HEK293 (cell line): Measurements from ENCODE around the gene PLEKHA8.

ENCODE experiments used
- REPIN1 ChIP-seq: fragments of 450-650 bp; formaldehyde crosslinking; IDR thresholded peaks from 2 replicates; pipeline ENCODE4 v1.5.1; 2017; ENCODE audit warnings: missing biosample characterization, missing genetic modification characterization, low read depth
- ZBTB17 ChIP-seq: fragments of 450-650 bp; formaldehyde crosslinking; IDR thresholded peaks from 2 replicates; pipeline ENCODE4 v1.5.1; 2016; ENCODE audit warnings: missing biosample characterization, missing genetic modification characterization
- ZBTB48 ChIP-seq: fragments of 450-650 bp; formaldehyde crosslinking; IDR thresholded peaks from 2 replicates; pipeline ENCODE4 v1.5.1; 2016; ENCODE audit warnings: missing biosample characterization, missing genetic modification characterization
- ZEB2 ChIP-seq: fragments of 450-650 bp; formaldehyde crosslinking; IDR thresholded peaks from 2 replicates; pipeline ENCODE4 v1.5.1; 2016; ENCODE audit warnings: missing biosample characterization, missing genetic modification characterization
- ZIC2 ChIP-seq: fragments of 450-650 bp; formaldehyde crosslinking; IDR thresholded peaks from 2 replicates; pipeline ENCODE4 v1.5.1; 2016; ENCODE audit warnings: missing biosample characterization, missing genetic modification characterization
- ZNF133 ChIP-seq: fragments of 450-650 bp; formaldehyde crosslinking; IDR thresholded peaks from 2 replicates; pipeline ENCODE4 v1.5.1; 2016; ENCODE audit warnings: missing biosample characterization, missing genetic modification characterization
- ZNF146 ChIP-seq: fragments of 450-650 bp; formaldehyde crosslinking; IDR thresholded peaks from 2 replicates; pipeline ENCODE4 v1.5.1; 2016; ENCODE audit warnings: missing biosample characterization, missing genetic modification characterization
- ZNF2 ChIP-seq: fragments of 450-650 bp; formaldehyde crosslinking; IDR thresholded peaks from 2 replicates; pipeline ENCODE4 v1.5.1; 2016; ENCODE audit warnings: missing biosample characterization, missing genetic modification characterization
- ZNF202 ChIP-seq: fragments of 450-650 bp; formaldehyde crosslinking; IDR thresholded peaks from 2 replicates; pipeline ENCODE4 v1.5.1; 2016; ENCODE audit warnings: missing biosample characterization, missing genetic modification characterization, borderline replicate concordance
- ZNF211 ChIP-seq: fragments of 450-650 bp; formaldehyde crosslinking; IDR thresholded peaks from 2 replicates; pipeline ENCODE4 v1.5.1; 2016; ENCODE audit warnings: low read depth, missing biosample characterization, missing genetic modification characterization
- ZNF24 ChIP-seq: fragments of 450-650 bp; formaldehyde crosslinking; IDR thresholded peaks from 2 replicates; pipeline ENCODE4 v1.5.1; 2016; ENCODE audit warnings: missing biosample characterization, missing genetic modification characterization
- ZNF266 ChIP-seq: fragments of 450-650 bp; formaldehyde crosslinking; IDR thresholded peaks from 2 replicates; pipeline ENCODE4 v1.5.1; 2016; ENCODE audit warnings: missing biosample characterization, missing genetic modification characterization, low read depth
- ZNF354C ChIP-seq: fragments of 450-650 bp; formaldehyde crosslinking; IDR thresholded peaks from 2 replicates; pipeline ENCODE4 v1.5.1; 2016; ENCODE audit warnings: missing biosample characterization, missing genetic modification characterization, low read depth, borderline replicate concordance
- ZNF366 ChIP-seq: fragments of 450-650 bp; formaldehyde crosslinking; conservative IDR thresholded peaks from 2 replicates; pipeline ENCODE4 v1.5.1; 2016; ENCODE audit warnings: missing biosample characterization, missing genetic modification characterization
- ZNF48 ChIP-seq: fragments of 450-650 bp; formaldehyde crosslinking; IDR thresholded peaks from 2 replicates; pipeline ENCODE4 v1.5.1; 2016; ENCODE audit warnings: missing biosample characterization, missing genetic modification characterization
- ZNF521 ChIP-seq: fragments of 450-650 bp; formaldehyde crosslinking; IDR thresholded peaks from 2 replicates; pipeline ENCODE4 v1.5.1; 2017; ENCODE audit warnings: missing biosample characterization, mild to moderate bottlenecking, missing genetic modification characterization
- ZNF560 ChIP-seq: fragments of 450-650 bp; formaldehyde crosslinking; IDR thresholded peaks from 2 replicates; pipeline ENCODE4 v1.5.1; 2017; ENCODE audit warnings: missing biosample characterization, missing genetic modification characterization, borderline replicate concordance
- ZNF585B ChIP-seq: fragments of 450-650 bp; formaldehyde crosslinking; IDR thresholded peaks from 2 replicates; pipeline ENCODE4 v1.5.1; 2016; ENCODE audit warnings: missing biosample characterization, missing genetic modification characterization
- ZNF596 ChIP-seq: fragments of 450-650 bp; IDR thresholded peaks from 2 replicates; pipeline ENCODE4 v1.5.0; 2018; ENCODE audit warnings: missing biosample characterization, mild to moderate bottlenecking, missing genetic modification characterization, moderate library complexity
- TF ChIP-seq, protein P1 (sequence below): fragments of 450-650 bp; formaldehyde crosslinking; IDR thresholded peaks from 2 replicates; pipeline ENCODE4 v1.5.1; 2016; ENCODE audit warnings: missing biosample characterization, missing genetic modification characterization, borderline replicate concordance
- TF ChIP-seq, protein P2 (sequence below): fragments of 450-650 bp; formaldehyde crosslinking; IDR thresholded peaks from 2 replicates; pipeline ENCODE4 v1.5.1; 2016; ENCODE audit warnings: missing biosample characterization, missing genetic modification characterization
- TF ChIP-seq, protein P3 (sequence below): fragments of 450-650 bp; formaldehyde crosslinking; IDR thresholded peaks from 2 replicates; pipeline ENCODE4 v1.5.1; 2016; ENCODE audit warnings: missing biosample characterization, missing genetic modification characterization
- TF ChIP-seq, protein P4 (sequence below): fragments of 450-650 bp; formaldehyde crosslinking; IDR thresholded peaks from 2 replicates; pipeline ENCODE4 v1.5.1; 2016; ENCODE audit warnings: missing biosample characterization, missing genetic modification characterization, low read depth
- TF ChIP-seq, protein P5 (sequence below): fragments of 450-650 bp; formaldehyde crosslinking; IDR thresholded peaks from 2 replicates; pipeline ENCODE4 v1.5.0; 2017; ENCODE audit warnings: missing biosample characterization, missing genetic modification characterization, borderline replicate concordance
- TF ChIP-seq, protein P6 (sequence below): fragments of 450-650 bp; formaldehyde crosslinking; IDR thresholded peaks from 2 replicates; pipeline ENCODE4 v1.5.1; 2016; ENCODE audit warnings: missing biosample characterization, missing genetic modification characterization

The PLEKHA8 gene

DNA sequence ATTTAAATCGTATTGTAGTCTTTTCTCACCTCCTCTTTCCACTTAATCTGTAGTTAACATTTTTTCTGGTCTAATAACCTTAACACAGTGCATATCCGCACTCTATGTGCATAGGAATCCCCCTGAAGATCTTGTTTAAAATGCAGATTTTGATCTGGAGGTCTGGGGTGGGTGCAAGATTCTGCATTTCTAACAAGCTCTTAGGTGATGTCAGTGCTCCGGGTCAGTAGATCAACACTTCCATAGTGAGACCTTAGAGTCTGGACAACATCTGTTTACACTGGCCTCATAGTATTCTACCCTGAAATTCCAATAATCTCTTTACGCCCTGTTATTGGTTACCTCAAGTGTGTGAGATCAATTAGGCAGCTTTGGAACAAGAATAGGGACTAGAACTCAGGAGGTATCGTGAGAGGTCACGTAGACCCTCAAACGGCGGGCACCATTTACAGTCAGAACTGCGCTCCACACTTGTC lies 434 bp upstream of the PLEKHA8 start (continued):
- TF ChIP-seq ZBTB48 (tag by site-specific recombination) (peak; percentile 33; the same call in 1 of the 2 replicates), REPIN1 (tag by site-specific recombination) (no peak), ZIC2 (tag by site-specific recombination) (no peak), ZNF2 (0 out of 2 replicates have a peak, but pooled peaks have one; percentile 24), ZNF266 (tag by site-specific recombination) (no peak), ZBTB17 (tag by site-specific recombination) (peak; percentile 78), ZEB2 (tag by site-specific recombination) (peak; percentile 48; the same call in 1 of the 2 replicates), ZNF521 (no peak), ZNF211 (no peak), ZNF354C (tag by site-specific recombination) (no peak), ZNF146 (tag by site-specific recombination) (peak; percentile 13; the same call in 1 of the 2 replicates), ZNF596 (no peak), ZNF560 (tag by site-specific recombination) (no peak), ZNF202 (tag by site-specific recombination) (no peak), ZNF24 (tag by site-specific recombination) (no peak), ZNF585B (tag by site-specific recombination) (no peak), ZNF48 (tag by site-specific recombination) (no peak), ZNF133 (tag by site-specific recombination) (no peak), ZNF366 (tag by site-specific recombination) (no peak)
- TF ChIP-seq, protein P1, sequence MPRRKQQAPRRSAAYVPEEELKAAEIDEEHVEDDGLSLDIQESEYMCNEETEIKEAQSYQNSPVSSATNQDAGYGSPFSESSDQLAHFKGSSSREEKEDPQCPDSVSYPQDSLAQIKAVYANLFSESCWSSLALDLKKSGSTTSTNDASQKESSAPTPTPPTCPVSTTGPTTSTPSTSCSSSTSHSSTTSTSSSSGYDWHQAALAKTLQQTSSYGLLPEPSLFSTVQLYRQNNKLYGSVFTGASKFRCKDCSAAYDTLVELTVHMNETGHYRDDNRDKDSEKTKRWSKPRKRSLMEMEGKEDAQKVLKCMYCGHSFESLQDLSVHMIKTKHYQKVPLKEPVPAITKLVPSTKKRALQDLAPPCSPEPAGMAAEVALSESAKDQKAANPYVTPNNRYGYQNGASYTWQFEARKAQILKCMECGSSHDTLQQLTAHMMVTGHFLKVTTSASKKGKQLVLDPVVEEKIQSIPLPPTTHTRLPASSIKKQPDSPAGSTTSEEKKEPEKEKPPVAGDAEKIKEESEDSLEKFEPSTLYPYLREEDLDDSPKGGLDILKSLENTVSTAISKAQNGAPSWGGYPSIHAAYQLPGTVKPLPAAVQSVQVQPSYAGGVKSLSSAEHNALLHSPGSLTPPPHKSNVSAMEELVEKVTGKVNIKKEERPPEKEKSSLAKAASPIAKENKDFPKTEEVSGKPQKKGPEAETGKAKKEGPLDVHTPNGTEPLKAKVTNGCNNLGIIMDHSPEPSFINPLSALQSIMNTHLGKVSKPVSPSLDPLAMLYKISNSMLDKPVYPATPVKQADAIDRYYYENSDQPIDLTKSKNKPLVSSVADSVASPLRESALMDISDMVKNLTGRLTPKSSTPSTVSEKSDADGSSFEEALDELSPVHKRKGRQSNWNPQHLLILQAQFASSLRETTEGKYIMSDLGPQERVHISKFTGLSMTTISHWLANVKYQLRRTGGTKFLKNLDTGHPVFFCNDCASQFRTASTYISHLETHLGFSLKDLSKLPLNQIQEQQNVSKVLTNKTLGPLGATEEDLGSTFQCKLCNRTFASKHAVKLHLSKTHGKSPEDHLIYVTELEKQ (tag by site-specific recombination) = no peak
- TF ChIP-seq, protein P2, sequence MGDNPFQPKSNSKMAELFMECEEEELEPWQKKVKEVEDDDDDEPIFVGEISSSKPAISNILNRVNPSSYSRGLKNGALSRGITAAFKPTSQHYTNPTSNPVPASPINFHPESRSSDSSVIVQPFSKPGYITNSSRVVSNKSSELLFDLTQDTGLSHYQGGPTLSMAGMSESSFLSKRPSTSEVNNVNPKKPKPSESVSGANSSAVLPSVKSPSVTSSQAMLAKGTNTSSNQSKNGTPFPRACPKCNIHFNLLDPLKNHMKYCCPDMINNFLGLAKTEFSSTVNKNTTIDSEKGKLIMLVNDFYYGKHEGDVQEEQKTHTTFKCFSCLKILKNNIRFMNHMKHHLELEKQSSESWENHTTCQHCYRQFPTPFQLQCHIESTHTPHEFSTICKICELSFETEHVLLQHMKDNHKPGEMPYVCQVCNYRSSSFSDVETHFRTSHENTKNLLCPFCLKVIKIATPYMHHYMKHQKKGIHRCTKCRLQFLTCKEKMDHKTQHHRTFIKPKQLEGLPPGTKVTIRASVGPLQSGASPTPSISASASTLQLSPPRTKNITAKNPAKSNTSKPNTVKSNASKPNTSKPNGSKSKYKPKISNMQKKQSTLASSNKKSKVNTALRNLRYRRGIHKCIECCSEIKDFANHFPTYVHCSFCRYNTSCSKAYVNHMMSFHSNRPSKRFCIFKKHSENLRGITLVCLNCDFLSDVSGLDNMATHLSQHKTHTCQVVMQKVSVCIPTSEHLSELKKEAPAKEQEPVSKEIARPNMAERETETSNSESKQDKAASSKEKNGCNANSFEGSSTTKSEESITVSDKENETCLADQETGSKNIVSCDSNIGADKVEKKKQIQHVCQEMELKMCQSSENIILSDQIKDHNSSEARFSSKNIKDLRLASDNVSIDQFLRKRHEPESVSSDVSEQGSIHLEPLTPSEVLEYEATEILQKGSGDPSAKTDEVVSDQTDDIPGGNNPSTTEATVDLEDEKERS = no peak
- TF ChIP-seq, protein P3, sequence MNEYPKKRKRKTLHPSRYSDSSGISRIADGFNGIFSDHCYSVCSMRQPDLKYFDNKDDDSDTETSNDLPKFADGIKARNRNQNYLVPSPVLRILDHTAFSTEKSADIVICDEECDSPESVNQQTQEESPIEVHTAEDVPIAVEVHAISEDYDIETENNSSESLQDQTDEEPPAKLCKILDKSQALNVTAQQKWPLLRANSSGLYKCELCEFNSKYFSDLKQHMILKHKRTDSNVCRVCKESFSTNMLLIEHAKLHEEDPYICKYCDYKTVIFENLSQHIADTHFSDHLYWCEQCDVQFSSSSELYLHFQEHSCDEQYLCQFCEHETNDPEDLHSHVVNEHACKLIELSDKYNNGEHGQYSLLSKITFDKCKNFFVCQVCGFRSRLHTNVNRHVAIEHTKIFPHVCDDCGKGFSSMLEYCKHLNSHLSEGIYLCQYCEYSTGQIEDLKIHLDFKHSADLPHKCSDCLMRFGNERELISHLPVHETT (tag by site-specific recombination) = peak; percentile 23; the same call in 1 of the 2 replicates
- TF ChIP-seq, protein P4, sequence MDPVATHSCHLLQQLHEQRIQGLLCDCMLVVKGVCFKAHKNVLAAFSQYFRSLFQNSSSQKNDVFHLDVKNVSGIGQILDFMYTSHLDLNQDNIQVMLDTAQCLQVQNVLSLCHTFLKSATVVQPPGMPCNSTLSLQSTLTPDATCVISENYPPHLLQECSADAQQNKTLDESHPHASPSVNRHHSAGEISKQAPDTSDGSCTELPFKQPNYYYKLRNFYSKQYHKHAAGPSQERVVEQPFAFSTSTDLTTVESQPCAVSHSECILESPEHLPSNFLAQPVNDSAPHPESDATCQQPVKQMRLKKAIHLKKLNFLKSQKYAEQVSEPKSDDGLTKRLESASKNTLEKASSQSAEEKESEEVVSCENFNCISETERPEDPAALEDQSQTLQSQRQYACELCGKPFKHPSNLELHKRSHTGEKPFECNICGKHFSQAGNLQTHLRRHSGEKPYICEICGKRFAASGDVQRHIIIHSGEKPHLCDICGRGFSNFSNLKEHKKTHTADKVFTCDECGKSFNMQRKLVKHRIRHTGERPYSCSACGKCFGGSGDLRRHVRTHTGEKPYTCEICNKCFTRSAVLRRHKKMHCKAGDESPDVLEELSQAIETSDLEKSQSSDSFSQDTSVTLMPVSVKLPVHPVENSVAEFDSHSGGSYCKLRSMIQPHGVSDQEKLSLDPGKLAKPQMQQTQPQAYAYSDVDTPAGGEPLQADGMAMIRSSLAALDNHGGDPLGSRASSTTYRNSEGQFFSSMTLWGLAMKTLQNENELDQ (tag by site-specific recombination) = no peak
- TF ChIP-seq, protein P5, sequence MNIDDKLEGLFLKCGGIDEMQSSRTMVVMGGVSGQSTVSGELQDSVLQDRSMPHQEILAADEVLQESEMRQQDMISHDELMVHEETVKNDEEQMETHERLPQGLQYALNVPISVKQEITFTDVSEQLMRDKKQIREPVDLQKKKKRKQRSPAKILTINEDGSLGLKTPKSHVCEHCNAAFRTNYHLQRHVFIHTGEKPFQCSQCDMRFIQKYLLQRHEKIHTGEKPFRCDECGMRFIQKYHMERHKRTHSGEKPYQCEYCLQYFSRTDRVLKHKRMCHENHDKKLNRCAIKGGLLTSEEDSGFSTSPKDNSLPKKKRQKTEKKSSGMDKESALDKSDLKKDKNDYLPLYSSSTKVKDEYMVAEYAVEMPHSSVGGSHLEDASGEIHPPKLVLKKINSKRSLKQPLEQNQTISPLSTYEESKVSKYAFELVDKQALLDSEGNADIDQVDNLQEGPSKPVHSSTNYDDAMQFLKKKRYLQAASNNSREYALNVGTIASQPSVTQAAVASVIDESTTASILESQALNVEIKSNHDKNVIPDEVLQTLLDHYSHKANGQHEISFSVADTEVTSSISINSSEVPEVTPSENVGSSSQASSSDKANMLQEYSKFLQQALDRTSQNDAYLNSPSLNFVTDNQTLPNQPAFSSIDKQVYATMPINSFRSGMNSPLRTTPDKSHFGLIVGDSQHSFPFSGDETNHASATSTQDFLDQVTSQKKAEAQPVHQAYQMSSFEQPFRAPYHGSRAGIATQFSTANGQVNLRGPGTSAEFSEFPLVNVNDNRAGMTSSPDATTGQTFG (tag by site-specific recombination) = no peak
- TF ChIP-seq, protein P6, sequence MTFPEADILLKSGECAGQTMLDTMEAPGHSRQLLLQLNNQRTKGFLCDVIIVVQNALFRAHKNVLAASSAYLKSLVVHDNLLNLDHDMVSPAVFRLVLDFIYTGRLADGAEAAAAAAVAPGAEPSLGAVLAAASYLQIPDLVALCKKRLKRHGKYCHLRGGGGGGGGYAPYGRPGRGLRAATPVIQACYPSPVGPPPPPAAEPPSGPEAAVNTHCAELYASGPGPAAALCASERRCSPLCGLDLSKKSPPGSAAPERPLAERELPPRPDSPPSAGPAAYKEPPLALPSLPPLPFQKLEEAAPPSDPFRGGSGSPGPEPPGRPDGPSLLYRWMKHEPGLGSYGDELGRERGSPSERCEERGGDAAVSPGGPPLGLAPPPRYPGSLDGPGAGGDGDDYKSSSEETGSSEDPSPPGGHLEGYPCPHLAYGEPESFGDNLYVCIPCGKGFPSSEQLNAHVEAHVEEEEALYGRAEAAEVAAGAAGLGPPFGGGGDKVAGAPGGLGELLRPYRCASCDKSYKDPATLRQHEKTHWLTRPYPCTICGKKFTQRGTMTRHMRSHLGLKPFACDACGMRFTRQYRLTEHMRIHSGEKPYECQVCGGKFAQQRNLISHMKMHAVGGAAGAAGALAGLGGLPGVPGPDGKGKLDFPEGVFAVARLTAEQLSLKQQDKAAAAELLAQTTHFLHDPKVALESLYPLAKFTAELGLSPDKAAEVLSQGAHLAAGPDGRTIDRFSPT (tag by site-specific recombination) = no peak
